Activated CD8-positive, alpha-beta T cell treated with anti-CD3 and anti-CD28 coated beads, Interleukin-2, amount 10 ng/mL, durations not matched to agents 7 days and 5 days (primary cell): ENCODE data around the gene GFPT2. TPM values are rescaled to one million over a fixed set of nuclear protein-coding genes. Genes with fewer than 3 reads are reported as not detected.

Experiments used
- ATAC-seq: fragments of 150-1000 bp; cut with Tn5 transposase; one replicate; pipeline ENCODE4 v1.10.0; 2021; ENCODE audit warnings: moderate library complexity
- CTCF ChIA-PET: fragments of 350-600 bp; sonication (Branson Sonifier 250); formaldehyde crosslinking; loops from one replicate; lab custom pipeline; 2021; ENCODE audit warnings: antibody characterized with exemption; lab: Charles Lee
- POLR2A ChIA-PET: fragments of 350-600 bp; sonication (Branson Sonifier 250); formaldehyde crosslinking; loops from one replicate; lab custom pipeline; 2021; ENCODE audit warnings: antibody characterized with exemption; lab: Charles Lee
- DNase-seq: peaks from one replicate; pipeline ENCODE4 v3.0.0-alpha.2; 2020
- H3K27ac Mint-ChIP-seq: one replicate; pipeline ENCODE4 v1.8.0; 2021; ENCODE audit warnings: mild to moderate bottlenecking, mixed read lengths
- H3K27me3 Mint-ChIP-seq: one replicate; pipeline ENCODE4 v1.8.0; 2021; ENCODE audit warnings: low read depth, mixed read lengths
- H3K36me3 Mint-ChIP-seq: one replicate; pipeline ENCODE4 v1.8.0; 2021; ENCODE audit warnings: low read depth, mixed read lengths
- H3K4me1 Mint-ChIP-seq: one replicate; pipeline ENCODE4 v1.8.0; 2021; ENCODE audit warnings: low read depth, mixed read lengths
- H3K4me3 Mint-ChIP-seq: one replicate; pipeline ENCODE4 v1.8.0; 2021; ENCODE audit warnings: mild to moderate bottlenecking, mixed read lengths
- H3K9me3 Mint-ChIP-seq: one replicate; pipeline ENCODE4 v1.8.0; 2022; ENCODE audit warnings: mixed read lengths; ENCODE audit not compliant: insufficient read depth
- total RNA-seq, 2 experiments: library from RNA; stranded (reverse); gene quantifications; one replicate each; pipeline ENCODE4 v1.2.3, GENCODE V29; 2021

The GFPT2 gene
- total RNA-seq, 2 experiments from 2014 or later, result 0.13 TPM; not detected in 1

DNA sequence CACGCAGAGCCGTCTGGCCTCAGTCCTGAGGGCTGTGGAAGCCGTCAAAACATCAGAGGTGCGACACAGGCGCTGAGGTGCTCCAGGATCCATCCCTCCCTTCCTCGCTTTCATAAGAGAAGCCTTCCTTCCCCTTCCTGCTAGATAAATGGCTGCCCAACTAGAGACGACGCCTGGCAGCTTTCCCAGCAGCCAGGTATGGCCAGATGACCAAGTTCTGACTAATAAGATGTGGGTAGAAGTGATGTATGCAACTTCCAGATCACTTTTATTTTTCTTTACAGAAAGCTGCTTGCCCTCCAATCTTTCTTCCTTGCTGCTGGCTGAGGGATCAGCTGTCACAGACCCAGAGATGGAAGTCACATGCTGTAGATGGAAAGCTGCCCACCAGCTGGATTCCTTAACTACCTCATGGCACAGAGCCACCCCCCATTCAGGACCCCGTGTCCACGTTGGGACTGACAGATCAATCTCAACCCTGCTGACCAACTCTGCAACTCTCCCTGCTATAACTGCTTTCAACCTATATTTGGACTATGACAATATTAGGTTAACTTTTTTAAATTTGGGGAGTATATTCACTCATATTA is 70.0 kb downstream of the GFPT2 start:
- Mint-ChIP-seq H3K9me3 (peaks cover 9% of the 10 kb centered on the region), H3K27ac (no peak overlapping the region), H3K27me3 (no peaks in the 10 kb centered on the region), H3K4me1 (no peaks in the 10 kb centered on the region), H3K36me3 (peaks cover 79% of the 10 kb centered on the region), H3K4me3 (no peak overlapping the region)
- ATAC-seq (no peak), DNase-seq (no peak)
- ChIA-PET CTCF (interaction anchor here (1.5 to 2.2 kb wide), 2 partner anchors 10 to 13 kb away, joined by 3 to 7 read pairs; no protein-coding TSS in a partner anchor), POLR2A (interaction anchor here (0.6 kb wide), 1 partner anchor 10 kb away, joined by 4 read pairs; no protein-coding TSS in a partner anchor)

DNA sequence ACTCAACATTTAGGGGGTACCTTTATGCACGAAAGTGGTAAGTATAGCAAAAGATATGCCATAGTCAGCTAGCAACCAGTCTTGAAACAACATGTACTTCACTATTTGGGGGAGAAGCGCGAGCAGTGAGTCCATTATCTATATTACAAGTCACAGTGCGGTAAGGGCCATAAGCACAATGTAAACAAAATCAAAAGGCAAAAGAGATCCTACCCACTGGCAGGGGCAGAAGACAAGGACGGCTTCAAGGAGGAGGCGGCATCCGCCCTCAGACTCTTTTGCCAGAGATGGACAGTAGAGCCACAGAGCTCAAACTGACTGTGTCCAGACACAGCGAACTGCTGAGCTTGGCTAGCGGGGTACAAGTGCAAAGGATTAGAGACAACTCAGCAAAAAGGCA is 70.9 kb downstream of the GFPT2 start:
- ChIA-PET POLR2A (no interaction called here), CTCF (interaction anchor here (0.9 to 2.2 kb wide), 4 partner anchors 8 to 63 kb away, joined by 3 to 7 read pairs (median 5); no protein-coding TSS in a partner anchor)
- ATAC-seq, result no peak
- Mint-ChIP-seq H3K27me3 (no peaks in the 10 kb centered on the region), H3K36me3 (peaks cover 85% of the 10 kb centered on the region), H3K4me1 (no peaks in the 10 kb centered on the region), H3K4me3 (no peak overlapping the region), H3K27ac (no peak overlapping the region), H3K9me3 (peaks cover 9% of the 10 kb centered on the region)
- no peak for DNase-seq

DNA sequence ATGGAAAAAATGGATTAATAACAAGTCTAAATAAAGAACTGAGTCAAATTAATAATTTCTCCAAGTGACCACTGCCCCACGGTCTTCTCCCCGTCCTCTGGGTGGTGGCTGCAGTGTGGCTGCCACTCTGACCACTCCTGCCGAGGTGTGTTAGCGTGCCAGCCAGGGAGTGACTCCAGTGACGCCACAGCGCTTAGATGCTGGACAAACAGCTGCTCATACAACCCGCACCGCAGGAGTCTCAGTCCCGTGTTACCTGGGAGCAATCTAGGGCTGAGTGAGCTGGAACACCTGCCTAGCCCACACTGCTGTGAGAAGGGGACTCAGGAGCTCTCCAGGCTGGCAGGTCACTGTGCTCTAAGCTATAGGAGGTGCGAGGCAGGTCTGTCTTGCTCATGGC is 71.4 kb downstream of the GFPT2 start:
- ChIA-PET CTCF (interaction anchor here (0.9 to 2.2 kb wide), 5 partner anchors 9 to 73 kb away, joined by 3 to 7 read pairs (median 5); partner anchors contain the start of gene RASGEF1C), POLR2A (no interaction called here)
- H3K27me3 Mint-ChIP-seq, result no peaks in the 10 kb centered on the region
- H3K9me3 Mint-ChIP-seq, result peaks cover 9% of the 10 kb centered on the region
- H3K4me3 Mint-ChIP-seq, result no peak overlapping the region
- H3K36me3 Mint-ChIP-seq, result peaks cover 85% of the 10 kb centered on the region
- no peaks in the 10 kb centered on the region for H3K4me1 Mint-ChIP-seq
- ATAC-seq (no peak), DNase-seq (no peak)
- no peak overlapping the region for H3K27ac Mint-ChIP-seq

DNA sequence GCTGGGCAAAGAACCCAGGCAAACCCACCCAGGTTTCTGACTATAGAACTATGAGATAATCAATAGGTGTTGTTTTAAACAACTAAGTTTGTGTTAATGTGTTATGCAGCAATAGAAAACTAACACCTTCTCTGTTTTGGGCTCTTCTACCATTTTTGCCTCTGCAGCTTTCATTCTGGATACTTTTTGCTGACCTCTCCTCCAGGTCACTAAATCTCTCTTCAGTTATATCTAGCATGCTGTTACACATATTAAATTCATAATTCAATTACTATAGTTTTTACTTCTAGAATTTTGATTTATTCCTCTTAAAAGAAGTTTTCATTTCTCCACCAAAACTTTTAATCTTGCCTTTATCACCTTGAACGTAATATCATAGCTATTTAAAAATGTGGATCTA is 78.4 kb downstream of the GFPT2 start:
- ATAC-seq, result no peak
- no peaks in the 10 kb centered on the region for H3K27me3 Mint-ChIP-seq
- peaks cover 46% of the 10 kb centered on the region for H3K9me3 Mint-ChIP-seq
- ChIA-PET CTCF (interaction anchor here (1.7 kb wide), 1 partner anchor 53 kb away, joined by 6 read pairs; no protein-coding TSS in a partner anchor), POLR2A (no interaction called here)
- no peak for DNase-seq
- no peak overlapping the region for H3K4me3 Mint-ChIP-seq
- H3K27ac Mint-ChIP-seq, result no peak overlapping the region
- peaks cover 68% of the 10 kb centered on the region for H3K36me3 Mint-ChIP-seq
- H3K4me1 Mint-ChIP-seq, result no peaks in the 10 kb centered on the region

DNA sequence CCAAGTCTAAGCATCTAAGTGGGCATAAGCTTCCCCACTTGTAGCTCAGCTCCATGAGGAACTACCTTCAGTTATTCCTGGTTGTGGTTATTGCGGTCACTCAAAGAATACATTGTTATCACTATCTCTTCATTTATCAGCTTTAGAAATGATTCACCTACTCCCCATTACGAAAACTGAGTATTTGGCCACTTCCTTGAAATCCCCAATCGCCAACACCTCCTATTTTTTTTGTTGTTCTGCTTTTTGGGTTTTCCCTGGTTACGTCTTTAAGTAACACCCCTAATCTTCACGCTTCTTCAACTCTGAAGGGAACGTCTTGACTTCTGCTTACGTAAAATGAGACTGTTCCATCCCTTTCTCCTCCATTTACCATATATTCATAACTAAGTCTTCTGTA is 81.9 kb downstream of the GFPT2 start:
- ATAC-seq (no peak), DNase-seq (no peak)
- Mint-ChIP-seq H3K9me3 (peaks cover 50% of the 10 kb centered on the region), H3K4me1 (no peaks in the 10 kb centered on the region), H3K27ac (no peak overlapping the region), H3K4me3 (no peak overlapping the region), H3K36me3 (peaks cover 68% of the 10 kb centered on the region), H3K27me3 (no peaks in the 10 kb centered on the region)
- ChIA-PET POLR2A (no interaction called here), CTCF (no interaction called here)

DNA sequence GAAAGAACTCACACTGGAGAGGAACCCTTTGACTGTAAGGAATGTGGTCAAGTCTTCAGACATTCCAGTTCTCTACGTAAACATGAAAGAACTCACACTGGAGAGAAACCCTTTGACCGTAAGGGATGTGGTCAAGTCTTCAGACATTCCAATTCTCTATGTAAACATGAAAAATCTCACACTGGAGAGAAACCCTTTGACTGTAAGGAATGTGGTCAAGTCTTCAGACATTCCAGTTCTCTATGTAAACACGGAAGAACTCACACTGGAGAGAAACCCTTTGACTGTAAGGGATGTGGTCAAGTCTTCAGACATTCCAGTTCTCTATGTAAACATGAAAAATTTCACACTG is 93.9 kb downstream of the GFPT2 start:
- H3K27me3 Mint-ChIP-seq, result no peaks in the 10 kb centered on the region
- peaks cover 79% of the 10 kb centered on the region for H3K9me3 Mint-ChIP-seq
- DNase-seq, result no peak
- H3K4me1 Mint-ChIP-seq, result no peaks in the 10 kb centered on the region
- no peak overlapping the region for H3K4me3 Mint-ChIP-seq
- peaks cover 85% of the 10 kb centered on the region for H3K36me3 Mint-ChIP-seq
- ChIA-PET POLR2A (no interaction called here), CTCF (no interaction called here)
- no peak for ATAC-seq
- H3K27ac Mint-ChIP-seq, result no peak overlapping the region

DNA sequence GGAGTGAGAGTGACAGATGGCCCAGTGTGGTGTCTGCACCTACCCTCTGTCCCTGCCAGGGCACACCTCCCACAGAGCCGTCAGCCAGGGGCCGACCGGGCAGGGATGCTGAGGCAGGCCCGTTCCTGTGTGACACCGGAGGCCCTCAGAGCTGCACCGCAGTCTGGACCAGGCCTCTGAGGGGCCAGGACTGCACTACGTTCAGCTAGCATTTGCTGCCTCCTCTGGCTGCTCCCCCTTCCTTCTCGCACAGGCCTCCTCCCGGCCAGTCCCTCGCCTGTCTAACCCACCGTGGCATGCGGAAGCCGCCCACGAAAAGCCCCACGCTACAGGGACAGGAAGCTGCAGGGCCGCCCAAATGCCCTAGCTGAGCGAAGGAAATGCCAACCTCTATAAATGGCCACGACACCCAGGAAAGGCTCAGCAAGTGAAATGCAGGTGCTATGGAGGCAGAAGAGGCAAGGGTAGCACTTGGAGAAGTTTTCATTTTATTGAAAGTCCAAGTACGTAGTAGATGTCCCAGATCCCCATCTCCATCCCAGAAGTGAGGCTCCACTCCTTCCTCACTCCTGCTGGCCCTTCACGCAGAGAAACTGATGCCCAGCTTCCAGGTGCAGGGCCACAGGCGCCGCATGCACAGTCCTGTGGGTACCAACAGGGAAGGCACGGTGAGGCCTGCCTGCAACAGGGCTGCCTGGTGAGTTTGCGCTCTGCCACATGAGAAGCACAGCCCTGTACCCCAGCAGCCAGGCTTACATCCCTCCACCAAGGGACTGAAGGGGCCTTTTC is 99.9 kb downstream of the GFPT2 start:
- peaks cover 87% of the 10 kb centered on the region for H3K36me3 Mint-ChIP-seq
- H3K27ac Mint-ChIP-seq, result no peak overlapping the region
- H3K9me3 Mint-ChIP-seq, result peaks cover 70% of the 10 kb centered on the region
- H3K4me1 Mint-ChIP-seq, result no peaks in the 10 kb centered on the region
- CTCF ChIA-PET, result no interaction called here
- POLR2A ChIA-PET, result no interaction called here
- DNase-seq, result no peak
- ATAC-seq, result no peak
- H3K4me3 Mint-ChIP-seq, result no peak overlapping the region
- no peaks in the 10 kb centered on the region for H3K27me3 Mint-ChIP-seq

DNA sequence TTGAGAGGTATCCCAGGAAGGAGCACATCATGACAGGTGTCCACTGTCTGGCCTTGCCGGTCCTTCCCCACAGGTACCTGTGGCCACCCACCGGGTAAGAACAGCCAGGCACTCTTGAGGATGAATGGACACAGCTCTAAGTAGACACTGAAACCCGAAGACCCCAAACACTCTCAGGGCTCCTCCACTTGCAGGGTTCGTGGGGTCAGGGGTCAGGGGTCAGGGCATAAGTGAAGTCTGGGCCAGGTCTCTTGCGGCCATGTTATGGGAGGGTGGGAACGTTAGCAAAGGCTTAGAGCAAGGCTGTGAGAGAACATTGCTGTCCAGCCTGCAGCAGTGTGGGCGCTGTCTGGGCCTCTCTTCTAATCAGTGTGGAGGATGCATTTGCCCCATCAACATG is 101.2 kb downstream of the GFPT2 start:
- Mint-ChIP-seq H3K9me3 (peaks cover 61% of the 10 kb centered on the region), H3K4me1 (no peaks in the 10 kb centered on the region), H3K27ac (no peak overlapping the region), H3K36me3 (peaks cover 86% of the 10 kb centered on the region), H3K27me3 (no peaks in the 10 kb centered on the region), H3K4me3 (no peak overlapping the region)
- ATAC-seq, result no peak
- ChIA-PET CTCF (no interaction called here), POLR2A (no interaction called here)
- DNase-seq, result no peak

DNA sequence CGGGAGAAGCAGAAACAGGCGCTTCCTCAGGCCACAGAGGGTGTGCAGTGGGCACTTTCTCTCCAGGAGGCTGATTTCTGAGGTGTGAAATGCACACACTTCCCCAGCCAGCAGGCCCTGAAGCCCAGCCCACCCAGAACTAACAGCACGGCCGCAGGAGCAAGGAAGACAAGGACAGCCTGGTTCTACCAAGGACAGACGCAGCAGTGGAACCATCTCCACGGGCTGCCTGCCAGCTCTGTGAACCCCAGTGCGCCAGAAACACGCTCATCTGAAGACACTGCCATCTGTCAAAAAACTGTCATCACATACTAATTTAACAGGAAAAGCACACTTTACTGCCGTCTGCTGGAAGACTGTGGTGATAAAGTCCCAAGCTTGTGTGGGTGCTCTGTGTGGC is 102.0 kb downstream of the GFPT2 start:
- Mint-ChIP-seq H3K4me1 (no peaks in the 10 kb centered on the region), H3K27ac (no peak overlapping the region), H3K4me3 (no peak overlapping the region), H3K27me3 (no peaks in the 10 kb centered on the region), H3K36me3 (peaks cover 87% of the 10 kb centered on the region), H3K9me3 (peaks cover 58% of the 10 kb centered on the region)
- POLR2A ChIA-PET, result no interaction called here
- CTCF ChIA-PET, result no interaction called here
- ATAC-seq, result no peak
- no peak for DNase-seq

Other genes starting within 250 kb of the GFPT2 start
- not detected for gene RASGEF1C, start 144.1 kb downstream of the GFPT2 start, total RNA-seq
- gene MAPK9, start 61.3 kb downstream of the GFPT2 start, total RNA-seq, result 10 to 100 TPM; 42.6 to 44.6 TPM
- gene CNOT6, start 141.0 kb upstream of the GFPT2 start, total RNA-seq, result 10 to 100 TPM; 36.3 to 43.0 TPM
- gene SCGB3A1, start 238.2 kb upstream of the GFPT2 start, total RNA-seq, result not detected